ENCODE measurements around the gene CCDC146. TPM values are rescaled to one million over a fixed set of nuclear protein-coding genes. Genes with fewer than 3 reads are reported as not detected.
"Not testable (repeated sequence)": the region's sequence is repeated elsewhere in the genome, so short reads cannot be mapped to it uniquely, and the experiment has no call there.

The CCDC146 gene
- total and polyA plus RNA-seq, 10 of the 15 experiments (the other 5 are each of a cell fraction or from before 2014, with no cell fraction given) = 0.28 to 5.3 (median 1.3) TPM

- H2AFZ ChIP-seq (ENCODE audit: control insufficient read depth, low read depth, low read length); in situ Hi-C loops (cut with MboI); H3K27ac ChIP-seq (ENCODE audit: control insufficient read depth, insufficient read depth); H3K4me3 ChIP-seq; H3K36me3 ChIP-seq (ENCODE audit: control insufficient read depth in 2 of 2, insufficient read depth in 2 of 2, low read length in 1 of 2); H3K4me2 ChIP-seq (ENCODE audit: control insufficient read depth, insufficient read depth); POLR2A ChIA-PET; H3K9ac ChIP-seq (ENCODE audit: control insufficient read depth, insufficient read depth, low read length); H3K4me1 ChIP-seq (ENCODE audit: control insufficient read depth, insufficient read depth, low read length); BruUV-seq (replicated peaks); H3K79me2 ChIP-seq (ENCODE audit: control insufficient read depth, insufficient read depth, low read length); H3K27me3 ChIP-seq (replicated peaks in 1 of 2; ENCODE audit: control insufficient read depth in 2 of 2, insufficient read depth in 2 of 2, low read length in 1 of 2); H4K20me1 ChIP-seq (ENCODE audit: control insufficient read depth, insufficient read depth); SMC1A ChIA-PET (ENCODE audit: uncharacterized antibody, unreplicated experiment); CTCF ChIA-PET; DNase-seq (ENCODE audit: low read depth, low spot score); H3K9me3 ChIP-seq (replicated peaks; ENCODE audit: control insufficient read depth, insufficient read depth, low read length); RAD21 ChIA-PET (ENCODE audit: unreplicated experiment): not testable (repeated sequence)
- ATAC-seq (peak; percentile 72), FAIRE-seq (peak; percentile 91)
- intact Hi-C loops (cut with micrococcal nuclease; ENCODE audit: unreplicated experiment) = loop anchor here (5.0 kb wide), 1 partner anchor 47 kb away; no protein-coding TSS in a partner anchor
- TF ChIP-seq SPI1 (IDR thresholded peaks at IDR 0.05; ENCODE audit: borderline replicate concordance, insufficient read depth, low read depth, low read length) = peak; percentile 33; the same call in 1 of the 2 replicates
- WGBS (ENCODE audit: insufficient coverage, insufficient replicate concordance, low lambda C conversion rate, missing lambda C conversion rate) = 29% methylated on average over 3 of the region's 3 CpGs
Observed at GRCh38 chr7:77154917-77155464, 32.6 kb downstream of the CCDC146 start.

- SMC1A ChIA-PET (ENCODE audit: uncharacterized antibody, unreplicated experiment); H4K20me1 ChIP-seq (ENCODE audit: control insufficient read depth, insufficient read depth); H3K79me2 ChIP-seq (ENCODE audit: control insufficient read depth, insufficient read depth, low read length); in situ Hi-C loops (cut with MboI); H3K9ac ChIP-seq (ENCODE audit: control insufficient read depth, insufficient read depth, low read length); H3K4me3 ChIP-seq; BruUV-seq (replicated peaks); H3K27me3 ChIP-seq (replicated peaks in 1 of 2; ENCODE audit: control insufficient read depth in 2 of 2, insufficient read depth in 2 of 2, low read length in 1 of 2); RAD21 ChIA-PET (ENCODE audit: unreplicated experiment); H3K9me3 ChIP-seq (replicated peaks; ENCODE audit: control insufficient read depth, insufficient read depth, low read length); POLR2A ChIA-PET; H3K4me2 ChIP-seq (ENCODE audit: control insufficient read depth, insufficient read depth); H2AFZ ChIP-seq (ENCODE audit: control insufficient read depth, low read depth, low read length); FAIRE-seq; H3K4me1 ChIP-seq (ENCODE audit: control insufficient read depth, insufficient read depth, low read length); H3K36me3 ChIP-seq (ENCODE audit: control insufficient read depth in 2 of 2, insufficient read depth in 2 of 2, low read length in 1 of 2); DNase-seq (ENCODE audit: low read depth, low spot score); CTCF ChIA-PET; H3K27ac ChIP-seq (ENCODE audit: control insufficient read depth, insufficient read depth): not testable (repeated sequence)
- intact Hi-C loops (cut with micrococcal nuclease; ENCODE audit: unreplicated experiment) = loop anchor here (5.0 kb wide), 1 partner anchor 47 kb away; no protein-coding TSS in a partner anchor
- peak; percentile 27 for ATAC-seq
- 39% methylated on average over 4 of the region's 5 CpGs for WGBS (ENCODE audit: insufficient coverage, insufficient replicate concordance, low lambda C conversion rate, missing lambda C conversion rate)
Observed at GRCh38 chr7:77155601-77156377, 33.4 kb downstream of the CCDC146 start.

All from GM12878 (cell line).